ENCODE measurements around the gene ADAMTS13. TPM values are rescaled to one million over a fixed set of nuclear protein-coding genes. Genes with fewer than 3 reads are reported as not detected.
"Not testable (repeated sequence)": the region's sequence is repeated elsewhere in the genome, so short reads cannot be mapped to it uniquely, and the experiment has no call there.

ADAMTS13 gene
- total and polyA plus RNA-seq, 4 donors = 6.5 to 13.3 (median 10.4) TPM

DNA sequence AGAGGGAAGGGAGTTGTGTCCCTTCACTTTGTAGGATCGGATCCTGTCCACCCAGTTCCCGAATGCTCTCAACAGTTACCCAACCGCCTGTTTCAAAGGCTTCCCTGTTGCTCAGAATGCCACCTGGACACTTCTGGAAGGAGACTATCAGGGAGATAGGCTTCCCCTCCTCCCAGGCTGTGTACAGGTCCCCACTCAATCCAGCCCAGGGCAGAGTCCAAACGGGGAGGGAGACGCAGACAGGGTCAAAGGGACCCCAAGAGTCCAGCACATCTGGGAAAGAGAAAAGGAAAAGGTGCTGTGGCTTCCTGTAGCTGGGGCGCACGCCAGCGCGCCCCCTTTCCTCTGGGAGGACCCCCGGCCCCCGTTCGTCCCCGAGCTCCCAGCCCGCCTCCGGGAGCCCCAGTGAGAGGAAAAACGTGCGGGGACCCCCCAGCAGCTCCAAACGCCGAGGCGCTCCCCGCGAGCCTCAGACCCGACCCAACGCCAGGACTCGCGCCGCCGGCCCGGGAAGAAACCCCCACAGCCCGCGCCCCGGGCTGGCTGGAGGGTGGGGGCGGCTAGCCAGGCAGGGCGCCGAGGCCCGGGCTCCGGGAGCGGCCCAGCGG, 46.9 kb upstream of the ADAMTS13 start:
- Histone ChIP-seq H3K27me3 (ENCODE audit: control insufficient read depth in 4 of 4, insufficient read depth in 4 of 4, low read length in 3 of 4) (no peaks in the 10 kb centered on the region), H3K4me1 (ENCODE audit: control insufficient read depth in 4 of 4, insufficient read depth in 4 of 4, low read length in 3 of 4) (peaks cover 18 to 52% (median 40%) of the 10 kb centered on the region in 4 donors), H3K9ac (ENCODE audit: low read depth in 1 of 2, low read length in 2 of 2) (peak overlapping the region; percentile 92 to 99), H3K36me3 (ENCODE audit: control insufficient read depth in 4 of 4, insufficient read depth in 3 of 4, low read depth in 1 of 4, low read length in 3 of 4) (peaks cover 0 to 4% (median 2%) of the 10 kb centered on the region in 4 donors), H3K9me3 (ENCODE audit: control insufficient read depth in 4 of 4, low read length in 3 of 4) (no peaks in the 10 kb centered on the region), H3K27ac (ENCODE audit: low read depth in 1 of 2, low read length in 2 of 2) (peak overlapping the region; percentile 94), H3K4me3 (ENCODE audit: low read depth in 1 of 3, low read length in 3 of 3) (peak overlapping the region; percentile 63 to 97 (median 96))
- DNase-seq (ENCODE audit: low spot score) = peak; percentile 57
- WGBS = under 1% methylated on average over 39 of the region's 39 CpGs
- no peak for TF ChIP-seq FOXA1 (IDR thresholded peaks at IDR 0.05)
- no peak for TF ChIP-seq NR2F2 (IDR thresholded peaks at IDR 0.05)
- TF ChIP-seq, protein P1, sequence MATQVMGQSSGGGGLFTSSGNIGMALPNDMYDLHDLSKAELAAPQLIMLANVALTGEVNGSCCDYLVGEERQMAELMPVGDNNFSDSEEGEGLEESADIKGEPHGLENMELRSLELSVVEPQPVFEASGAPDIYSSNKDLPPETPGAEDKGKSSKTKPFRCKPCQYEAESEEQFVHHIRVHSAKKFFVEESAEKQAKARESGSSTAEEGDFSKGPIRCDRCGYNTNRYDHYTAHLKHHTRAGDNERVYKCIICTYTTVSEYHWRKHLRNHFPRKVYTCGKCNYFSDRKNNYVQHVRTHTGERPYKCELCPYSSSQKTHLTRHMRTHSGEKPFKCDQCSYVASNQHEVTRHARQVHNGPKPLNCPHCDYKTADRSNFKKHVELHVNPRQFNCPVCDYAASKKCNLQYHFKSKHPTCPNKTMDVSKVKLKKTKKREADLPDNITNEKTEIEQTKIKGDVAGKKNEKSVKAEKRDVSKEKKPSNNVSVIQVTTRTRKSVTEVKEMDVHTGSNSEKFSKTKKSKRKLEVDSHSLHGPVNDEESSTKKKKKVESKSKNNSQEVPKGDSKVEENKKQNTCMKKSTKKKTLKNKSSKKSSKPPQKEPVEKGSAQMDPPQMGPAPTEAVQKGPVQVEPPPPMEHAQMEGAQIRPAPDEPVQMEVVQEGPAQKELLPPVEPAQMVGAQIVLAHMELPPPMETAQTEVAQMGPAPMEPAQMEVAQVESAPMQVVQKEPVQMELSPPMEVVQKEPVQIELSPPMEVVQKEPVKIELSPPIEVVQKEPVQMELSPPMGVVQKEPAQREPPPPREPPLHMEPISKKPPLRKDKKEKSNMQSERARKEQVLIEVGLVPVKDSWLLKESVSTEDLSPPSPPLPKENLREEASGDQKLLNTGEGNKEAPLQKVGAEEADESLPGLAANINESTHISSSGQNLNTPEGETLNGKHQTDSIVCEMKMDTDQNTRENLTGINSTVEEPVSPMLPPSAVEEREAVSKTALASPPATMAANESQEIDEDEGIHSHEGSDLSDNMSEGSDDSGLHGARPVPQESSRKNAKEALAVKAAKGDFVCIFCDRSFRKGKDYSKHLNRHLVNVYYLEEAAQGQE (IDR thresholded peaks at IDR 0.05) = peak; percentile 54
- TF ChIP-seq HNF4A (conservative IDR thresholded peaks at IDR 0.05) = peak; percentile 81 to 83
- TF ChIP-seq HNF4G (IDR thresholded peaks at IDR 0.05) = peak; percentile 58
- TF ChIP-seq SP1 (IDR thresholded peaks at IDR 0.05) = peak; percentile 30
- peak; percentile 26 for TF ChIP-seq YY1 (IDR thresholded peaks at IDR 0.05)

DNA sequence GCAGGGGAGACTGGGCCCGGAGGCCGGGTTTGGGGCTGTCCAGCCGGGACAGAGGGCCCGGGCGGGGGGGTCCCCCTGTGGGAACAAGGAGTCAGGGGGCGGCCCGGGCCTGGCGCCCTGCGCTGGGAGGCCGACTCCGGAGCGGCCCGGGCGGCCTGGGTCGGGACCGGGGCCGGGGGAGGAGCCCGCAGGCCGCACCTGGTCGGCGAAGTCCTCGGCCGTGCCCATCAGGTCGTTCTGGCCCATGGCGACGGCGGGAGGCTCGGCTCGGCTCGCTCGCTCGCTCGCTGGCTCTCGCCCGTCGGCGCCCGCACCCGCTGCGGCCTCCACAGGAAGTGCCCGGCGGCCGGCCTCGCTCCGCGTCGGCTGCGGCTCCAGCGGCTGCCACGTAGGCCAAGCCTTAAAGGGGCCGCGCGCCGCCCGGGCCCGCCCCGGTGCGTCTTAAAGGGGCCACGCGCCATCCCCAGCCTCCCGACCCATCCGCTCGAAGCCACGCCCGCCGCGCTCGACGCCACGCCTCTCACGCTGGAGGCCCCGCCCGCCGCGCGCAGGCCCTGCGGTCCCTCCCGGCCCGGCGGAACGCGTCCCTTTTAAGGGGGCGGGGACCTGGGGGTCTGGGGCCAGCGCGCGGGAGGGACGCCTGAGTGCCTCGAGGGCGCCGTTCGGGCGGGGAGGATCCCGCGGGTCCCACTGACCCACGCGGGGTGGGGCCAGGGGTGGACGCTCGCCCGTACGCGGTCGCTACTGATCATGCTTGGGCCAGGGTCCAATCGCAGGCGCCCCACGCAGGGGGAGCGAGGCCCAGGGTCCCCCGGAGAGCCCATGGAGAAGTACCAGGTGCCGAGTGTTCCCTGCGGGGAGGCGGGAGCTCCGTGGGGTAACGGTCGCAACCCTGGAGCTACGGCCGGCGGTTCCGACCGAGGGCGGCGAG, 46.2 kb upstream of the ADAMTS13 start, which contains the start of the genes STKLD1 and SURF4:
STKLD1 (plus strand) TSS at position 643 of the 931 bp plus-strand sequence; CDS start at position 751, 108 bp downstream.
SURF4 (minus strand) TSS at position 337 of the 931 bp plus-strand sequence; CDS start at position 246, 91 bp downstream.
- WGBS = under 1% methylated on average over 120 of the region's 120 CpGs

DNA sequence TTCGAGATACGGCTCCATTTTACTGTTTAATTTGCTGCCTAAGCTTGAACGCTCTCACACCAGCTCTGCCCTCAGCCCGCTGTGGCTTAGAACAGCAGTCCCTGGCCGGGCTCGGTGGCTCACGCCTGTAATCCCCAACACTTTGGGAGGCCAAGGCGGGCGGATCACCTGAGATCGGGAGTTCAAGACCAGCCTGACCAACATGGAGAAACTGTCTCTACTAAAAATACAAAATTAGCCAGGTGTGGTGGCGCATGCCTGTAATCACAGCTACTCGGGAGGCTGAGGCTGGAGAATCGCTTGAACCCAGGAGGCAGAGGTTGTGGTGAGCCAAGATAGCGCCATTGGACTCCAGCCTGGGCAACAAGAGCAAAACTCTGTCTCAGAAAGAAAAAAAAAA, 44.9 kb upstream of the ADAMTS13 start:
- H3K27me3 ChIP-seq (ENCODE audit: control insufficient read depth in 4 of 4, insufficient read depth in 4 of 4, low read length in 3 of 4); H3K9ac ChIP-seq (ENCODE audit: low read depth in 1 of 2, low read length in 2 of 2); H3K4me3 ChIP-seq (ENCODE audit: low read depth in 1 of 3, low read length in 3 of 3); DNase-seq (ENCODE audit: low spot score); H3K36me3 ChIP-seq (ENCODE audit: control insufficient read depth in 4 of 4, insufficient read depth in 3 of 4, low read depth in 1 of 4, low read length in 3 of 4); H3K9me3 ChIP-seq (ENCODE audit: control insufficient read depth in 4 of 4, low read length in 3 of 4); H3K27ac ChIP-seq (ENCODE audit: low read depth in 1 of 2, low read length in 2 of 2): not testable (repeated sequence)
- H3K4me1 ChIP-seq (ENCODE audit: control insufficient read depth in 4 of 4, insufficient read depth in 4 of 4, low read length in 3 of 4) = peaks cover 5 to 31% (median 20%) of the 10 kb centered on the region in 4 donors
- 92% methylated on average over 14 of the region's 14 CpGs for WGBS

More for the DNA sequence above, 46.2 kb upstream of the ADAMTS13 start, which contains the start of the genes STKLD1 and SURF4:
- TF ChIP-seq NR2F2 (IDR thresholded peaks at IDR 0.05) (no peak), GABPA (IDR thresholded peaks at IDR 0.05 in 1 of 2, conservative IDR thresholded peaks at IDR 0.05 in 1 of 2) (peak in 1 of 2 donors; percentile 60)
- TF ChIP-seq, protein P2, sequence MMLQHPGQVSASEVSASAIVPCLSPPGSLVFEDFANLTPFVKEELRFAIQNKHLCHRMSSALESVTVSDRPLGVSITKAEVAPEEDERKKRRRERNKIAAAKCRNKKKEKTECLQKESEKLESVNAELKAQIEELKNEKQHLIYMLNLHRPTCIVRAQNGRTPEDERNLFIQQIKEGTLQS (IDR thresholded peaks at IDR 0.05) = no peak
- H3K9ac ChIP-seq (ENCODE audit: low read depth in 1 of 2, low read length in 2 of 2) = peak within 1 kb of the TSS; percentile 92 to 99
- H3K9me3 ChIP-seq (ENCODE audit: control insufficient read depth in 4 of 4, low read length in 3 of 4) = no peaks in the 10 kb centered on the region
- peak within 1 kb of the TSS; percentile 94 for H3K27ac ChIP-seq (ENCODE audit: low read depth in 1 of 2, low read length in 2 of 2)
- peaks cover 17 to 44% (median 33%) of the 10 kb centered on the region in 4 donors for H3K4me1 ChIP-seq (ENCODE audit: control insufficient read depth in 4 of 4, insufficient read depth in 4 of 4, low read length in 3 of 4)
- H3K36me3 ChIP-seq (ENCODE audit: control insufficient read depth in 4 of 4, insufficient read depth in 3 of 4, low read depth in 1 of 4, low read length in 3 of 4) = peaks cover 0 to 4% (median 2%) of the 10 kb centered on the region in 4 donors
- H3K27me3 ChIP-seq (ENCODE audit: control insufficient read depth in 4 of 4, insufficient read depth in 4 of 4, low read length in 3 of 4) = no peaks in the 10 kb centered on the region
- peak within 1 kb of the TSS; percentile 75 to 97 (median 96) for H3K4me3 ChIP-seq (ENCODE audit: low read depth in 1 of 3, low read length in 3 of 3)
- DNase-seq (ENCODE audit: low spot score) = peak; percentile 99

All from liver (tissue), 9 donors.